Activated CD8-positive, alpha-beta T cell treated with anti-CD3 and anti-CD28 coated beads for 36 hours (primary cell): ENCODE results near the gene VSIG2. TPM values are rescaled to one million over a fixed set of nuclear protein-coding genes. Genes with fewer than 3 reads are reported as not detected.
"Not testable (repeated sequence)": the region's sequence is repeated elsewhere in the genome, so short reads cannot be mapped to it uniquely, and the experiment has no call there.

Experiments
- ATAC-seq: fragments of 200-7000 bp; cut with Tn5 transposase; one replicate; pipeline ENCODE4 v1.10.0; 2021; ENCODE audit warnings: mild to moderate bottlenecking, moderate library complexity
- CTCF ChIA-PET: fragments of 350-600 bp; sonication (Branson Sonifier 250); formaldehyde crosslinking; loops from one replicate; lab custom pipeline; 2021; ENCODE audit warnings: antibody characterized with exemption; lab: Charles Lee
- POLR2A ChIA-PET: fragments of 350-600 bp; sonication (Branson Sonifier 250); formaldehyde crosslinking; loops from one replicate; lab custom pipeline; 2021; ENCODE audit warnings: antibody characterized with exemption; lab: Charles Lee
- DNase-seq: peaks from one replicate; pipeline ENCODE4 v3.0.0-alpha.2; 2020
- H3K27ac Mint-ChIP-seq: one replicate; pipeline ENCODE4 v1.8.0; 2021; ENCODE audit warnings: mild to moderate bottlenecking, mixed read lengths
- H3K27me3 Mint-ChIP-seq: one replicate; pipeline ENCODE4 v1.8.0; 2021; ENCODE audit warnings: mixed read lengths
- H3K36me3 Mint-ChIP-seq: one replicate; pipeline ENCODE4 v1.8.0; 2021; ENCODE audit warnings: low read depth, mixed read lengths
- H3K4me1 Mint-ChIP-seq: one replicate; pipeline ENCODE4 v1.8.0; 2021; ENCODE audit warnings: low read depth, mixed read lengths
- H3K4me3 Mint-ChIP-seq: one replicate; pipeline ENCODE4 v1.8.0; 2021; ENCODE audit warnings: mild to moderate bottlenecking, moderate library complexity, mixed read lengths
- H3K9me3 Mint-ChIP-seq: one replicate; pipeline ENCODE4 v1.8.0; 2021; ENCODE audit warnings: mixed read lengths
- intact Hi-C: fragments of 100-400 bp; cut with micrococcal nuclease; formaldehyde crosslinking; loops from one replicate; pipeline ENCODE4 v1.10.0; 2022
- total RNA-seq, 2 experiments: library from RNA; stranded (reverse); gene quantifications; one replicate each; pipeline ENCODE4 v1.2.3, GENCODE V29; 2021
- TF ChIP-seq, protein P1 (sequence below): fragments of 200-600 bp; IDR thresholded peaks from one replicate; pipeline ENCODE4 v1.8.0; 2022; ENCODE audit warnings: antibody characterized with exemption, mild to moderate bottlenecking

Gene VSIG2
- total RNA-seq, 2 experiments from 2014 or later: 0.32 TPM; not detected in 1

- Mint-ChIP-seq H3K9me3 (no peaks in the 10 kb centered on the region), H3K27ac (no peak overlapping the region), H3K27me3 (no peaks in the 10 kb centered on the region), H3K4me1 (peaks cover 11% of the 10 kb centered on the region), H3K4me3 (no peak overlapping the region), H3K36me3 (peaks cover 8% of the 10 kb centered on the region)
- intact Hi-C loops: no loop called here
- ChIA-PET POLR2A (no interaction called here), CTCF (interaction anchor here (1.3 to 4.2 kb wide), 2 partner anchors 16 to 19 kb away, joined by 3 to 19 read pairs; no protein-coding TSS in a partner anchor)
- DNase-seq (no peak), ATAC-seq (no peak)
- TF ChIP-seq, protein P1, sequence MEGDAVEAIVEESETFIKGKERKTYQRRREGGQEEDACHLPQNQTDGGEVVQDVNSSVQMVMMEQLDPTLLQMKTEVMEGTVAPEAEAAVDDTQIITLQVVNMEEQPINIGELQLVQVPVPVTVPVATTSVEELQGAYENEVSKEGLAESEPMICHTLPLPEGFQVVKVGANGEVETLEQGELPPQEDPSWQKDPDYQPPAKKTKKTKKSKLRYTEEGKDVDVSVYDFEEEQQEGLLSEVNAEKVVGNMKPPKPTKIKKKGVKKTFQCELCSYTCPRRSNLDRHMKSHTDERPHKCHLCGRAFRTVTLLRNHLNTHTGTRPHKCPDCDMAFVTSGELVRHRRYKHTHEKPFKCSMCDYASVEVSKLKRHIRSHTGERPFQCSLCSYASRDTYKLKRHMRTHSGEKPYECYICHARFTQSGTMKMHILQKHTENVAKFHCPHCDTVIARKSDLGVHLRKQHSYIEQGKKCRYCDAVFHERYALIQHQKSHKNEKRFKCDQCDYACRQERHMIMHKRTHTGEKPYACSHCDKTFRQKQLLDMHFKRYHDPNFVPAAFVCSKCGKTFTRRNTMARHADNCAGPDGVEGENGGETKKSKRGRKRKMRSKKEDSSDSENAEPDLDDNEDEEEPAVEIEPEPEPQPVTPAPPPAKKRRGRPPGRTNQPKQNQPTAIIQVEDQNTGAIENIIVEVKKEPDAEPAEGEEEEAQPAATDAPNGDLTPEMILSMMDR: no peak
Observed at GRCh38 chr11:124776865-124777645, 25.0 kb upstream of the VSIG2 start.

DNA sequence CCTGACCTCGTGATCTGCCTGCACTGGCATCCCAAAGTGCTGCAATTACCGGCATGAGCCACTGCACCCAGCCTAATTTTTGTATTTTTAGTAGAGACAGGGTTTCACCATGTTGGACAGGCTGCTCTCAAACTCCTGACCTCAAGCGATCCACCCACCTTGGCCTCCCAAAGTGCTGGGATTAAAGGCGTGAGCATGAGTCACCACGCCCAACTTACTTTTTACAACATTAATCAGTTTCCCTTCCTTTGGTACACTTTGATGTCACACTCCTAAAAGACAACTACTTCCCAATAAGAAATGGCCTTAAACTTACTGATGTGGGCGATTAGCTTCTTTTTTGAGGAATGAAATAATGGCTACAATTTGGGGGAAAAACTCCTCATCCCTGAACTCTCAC lies 18.9 kb upstream of the VSIG2 start:
- CTCF ChIA-PET, intact Hi-C loops, H3K9me3 Mint-ChIP-seq, H3K27me3 Mint-ChIP-seq, H3K4me1 Mint-ChIP-seq, H3K27ac Mint-ChIP-seq, POLR2A ChIA-PET, H3K36me3 Mint-ChIP-seq, H3K4me3 Mint-ChIP-seq, DNase-seq, ATAC-seq: not testable (repeated sequence)

DNA sequence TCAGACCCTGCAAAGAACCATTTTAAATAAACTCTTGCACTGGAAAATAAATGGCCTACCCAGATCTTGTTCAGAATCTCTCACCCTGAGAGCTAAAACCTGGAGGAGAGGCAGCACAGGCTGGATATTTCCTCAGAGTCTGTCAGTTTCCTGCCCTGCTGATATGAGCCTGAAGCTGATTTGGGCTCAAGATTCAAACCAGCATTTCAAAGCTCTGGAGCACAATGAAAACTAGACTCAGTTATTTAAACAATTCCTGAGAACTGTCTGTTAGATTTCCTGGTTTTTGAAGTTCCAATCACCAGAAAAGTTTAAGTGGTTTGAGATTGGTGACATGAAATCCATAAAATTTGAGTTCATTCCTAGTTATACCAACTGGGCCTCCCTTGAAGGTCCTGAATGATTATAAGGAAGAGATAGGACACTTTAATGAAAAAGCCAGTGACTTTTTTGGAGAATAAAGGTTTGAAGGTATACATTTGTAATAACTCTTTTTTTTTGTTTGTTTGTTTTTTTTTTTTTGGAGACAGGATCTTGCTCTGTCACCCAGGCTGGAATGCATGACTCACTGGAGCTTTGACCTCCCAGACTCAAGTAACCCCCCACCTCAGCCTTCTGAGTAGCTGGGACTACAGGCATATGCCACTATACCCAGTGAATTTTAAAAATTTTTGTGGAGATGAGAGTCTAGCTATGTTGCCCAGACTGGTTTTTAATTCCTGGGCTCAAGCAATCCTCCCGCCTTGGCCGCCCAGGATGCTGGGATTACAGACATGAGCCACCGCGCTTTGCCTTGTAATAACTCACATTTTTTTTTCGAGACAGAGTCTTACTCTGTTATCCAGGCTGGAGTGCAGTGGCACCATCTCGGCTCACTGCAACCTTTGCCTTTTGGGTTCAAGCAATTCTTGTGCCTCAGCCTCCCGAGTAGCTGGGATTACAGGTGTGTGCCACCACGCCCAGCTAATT lies 18.0 kb upstream of the VSIG2 start:
- Mint-ChIP-seq H3K27me3 (no peaks in the 10 kb centered on the region), H3K9me3 (no peaks in the 10 kb centered on the region), H3K36me3 (peaks cover 5% of the 10 kb centered on the region), H3K4me1 (peaks cover 2% of the 10 kb centered on the region), H3K4me3 (no peak overlapping the region), H3K27ac (no peak overlapping the region)
- ChIA-PET CTCF (interaction anchor here (1.0 to 2.8 kb wide), 8 partner anchors 10 to 126 kb away, joined by 3 to 19 read pairs (median 8); no protein-coding TSS in a partner anchor), POLR2A (interaction anchor here (0.6 kb wide), 1 partner anchor 1551 kb away, joined by 3 read pairs; no protein-coding TSS in a partner anchor)
- TF ChIP-seq, protein P1: no peak
- ATAC-seq (no peak), DNase-seq (no peak)
- intact Hi-C loops: no loop called here

- ChIA-PET CTCF (interaction anchor here (1.3 to 2.8 kb wide), 9 partner anchors 11 to 125 kb away, joined by 3 to 19 read pairs (median 7); no protein-coding TSS in a partner anchor), POLR2A (interaction anchor here (0.6 kb wide), 1 partner anchor 10 kb away, joined by 3 read pairs; no protein-coding TSS in a partner anchor)
- TF ChIP-seq, protein P1: no peak
- intact Hi-C loops: no loop called here
- peaks cover 2% of the 10 kb centered on the region for H3K4me1 Mint-ChIP-seq
- H3K9me3 Mint-ChIP-seq: no peaks in the 10 kb centered on the region
- no peak overlapping the region for H3K27ac Mint-ChIP-seq
- DNase-seq: no peak
- peaks cover 5% of the 10 kb centered on the region for H3K36me3 Mint-ChIP-seq
- no peaks in the 10 kb centered on the region for H3K27me3 Mint-ChIP-seq
- no peak overlapping the region for H3K4me3 Mint-ChIP-seq
- ATAC-seq: no peak
Observed at GRCh38 chr11:124768914-124769313, 16.9 kb upstream of the VSIG2 start.

GRCh38 chr11:124766156-124766555 lies 14.1 kb upstream of the VSIG2 start:
- ChIA-PET POLR2A (interaction anchor here (0.6 to 1.0 kb wide), 3 partner anchors 12 to 33 kb away, joined by 3 to 4 read pairs (median 3); no protein-coding TSS in a partner anchor), CTCF (interaction anchor here (1.0 to 7.2 kb wide), 3 partner anchors 52 to 122 kb away, joined by 3 to 92 read pairs (median 3); no protein-coding TSS in a partner anchor)
- no peak overlapping the region for H3K27ac Mint-ChIP-seq
- intact Hi-C loops: no loop called here
- no peaks in the 10 kb centered on the region for H3K9me3 Mint-ChIP-seq
- peaks cover 2% of the 10 kb centered on the region for H3K36me3 Mint-ChIP-seq
- no peak for DNase-seq
- no peak for ATAC-seq
- peaks cover 5% of the 10 kb centered on the region for H3K27me3 Mint-ChIP-seq
- H3K4me1 Mint-ChIP-seq: peaks cover 10% of the 10 kb centered on the region
- no peak overlapping the region for H3K4me3 Mint-ChIP-seq
- TF ChIP-seq, protein P1: no peak
